Myocyte (in vitro differentiated cells): ENCODE measurements around the gene FIBCD1. TPM values are rescaled to one million over a fixed set of nuclear protein-coding genes. Genes with fewer than 3 reads are reported as not detected.
"Not testable (repeated sequence)": the region's sequence is repeated elsewhere in the genome, so short reads cannot be mapped to it uniquely, and the experiment has no call there.

Experiments used
- DNase-seq: peaks from one replicate; pipeline ENCODE4 v3.0.0-alpha.2; 2012; ENCODE audit warnings: low read depth
- total RNA-seq: library from RNA; depleted of rRNA; stranded (reverse); fragments of >200 nt; gene quantifications from 2 replicates; pipeline ENCODE4 v1.2.3, GENCODE V29; 2014

The FIBCD1 gene
- total RNA-seq, 1 donor from 2014 or later: 0.48 TPM

DNA sequence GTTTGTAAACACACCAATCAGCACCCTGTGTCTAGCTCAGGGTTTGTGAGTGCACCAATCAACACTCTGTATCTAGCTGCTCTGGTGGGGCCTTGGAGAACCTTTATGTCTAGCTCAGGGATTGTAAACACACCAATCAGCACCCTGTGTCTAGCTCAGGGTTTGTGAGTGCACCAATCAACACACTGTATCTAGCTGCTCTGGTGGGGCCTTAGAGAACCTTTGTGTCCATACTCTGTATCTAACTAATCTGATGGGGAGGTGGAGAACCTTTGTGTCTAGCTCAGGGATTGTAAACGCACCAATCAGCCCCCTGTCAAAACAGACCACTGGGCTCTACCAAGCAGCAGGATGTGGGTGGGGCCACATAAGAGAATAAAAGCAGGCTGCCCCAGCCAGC, 28.4 kb downstream of the FIBCD1 start:
- not testable (repeated sequence) for DNase-seq

DNA sequence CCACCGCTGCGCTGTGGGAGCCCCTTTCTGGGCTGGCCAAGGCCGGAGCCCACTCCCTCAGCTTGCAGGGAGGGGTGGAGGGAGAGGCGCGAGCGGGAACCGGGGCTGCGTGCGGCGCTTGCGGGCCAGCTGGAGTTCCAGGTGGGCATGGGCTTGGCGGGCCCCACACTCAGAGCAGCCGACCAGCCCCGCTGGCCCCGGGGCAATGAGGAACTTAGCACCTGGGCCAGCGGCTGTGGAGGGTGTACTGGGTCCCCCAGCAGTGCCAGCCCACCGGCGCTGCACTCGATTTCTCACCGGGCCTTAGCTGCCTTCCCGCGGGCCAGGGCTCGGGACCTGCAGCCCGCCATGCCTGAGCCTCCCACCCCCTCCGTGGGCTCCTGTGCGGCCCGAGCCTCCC, 29.0 kb downstream of the FIBCD1 start:
- DNase-seq: not testable (repeated sequence)

DNA sequence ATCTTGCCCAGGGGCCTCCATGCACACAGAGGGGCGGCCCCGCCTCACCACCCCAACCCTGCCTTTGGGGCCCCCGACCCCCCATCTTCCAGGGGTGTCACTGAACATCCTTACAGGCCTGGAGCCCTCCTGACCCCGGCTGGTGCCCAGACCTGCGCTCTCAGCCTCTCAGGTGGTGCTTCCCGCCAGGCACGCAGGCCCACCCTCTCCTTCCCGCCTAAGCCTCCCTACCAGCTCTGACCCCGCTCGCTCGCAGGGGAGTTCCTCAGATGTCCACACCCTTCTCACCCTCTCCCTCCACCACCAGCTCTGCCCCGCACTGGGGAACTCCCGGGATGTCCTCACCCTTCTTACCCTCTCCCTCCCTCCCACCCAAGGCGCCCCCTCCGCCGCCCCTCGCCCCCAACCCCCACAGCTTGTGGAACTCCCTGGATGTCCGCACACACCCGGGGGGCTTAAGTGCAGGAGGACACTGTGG, 30.1 kb downstream of the FIBCD1 start:
- no peak for DNase-seq

DNA sequence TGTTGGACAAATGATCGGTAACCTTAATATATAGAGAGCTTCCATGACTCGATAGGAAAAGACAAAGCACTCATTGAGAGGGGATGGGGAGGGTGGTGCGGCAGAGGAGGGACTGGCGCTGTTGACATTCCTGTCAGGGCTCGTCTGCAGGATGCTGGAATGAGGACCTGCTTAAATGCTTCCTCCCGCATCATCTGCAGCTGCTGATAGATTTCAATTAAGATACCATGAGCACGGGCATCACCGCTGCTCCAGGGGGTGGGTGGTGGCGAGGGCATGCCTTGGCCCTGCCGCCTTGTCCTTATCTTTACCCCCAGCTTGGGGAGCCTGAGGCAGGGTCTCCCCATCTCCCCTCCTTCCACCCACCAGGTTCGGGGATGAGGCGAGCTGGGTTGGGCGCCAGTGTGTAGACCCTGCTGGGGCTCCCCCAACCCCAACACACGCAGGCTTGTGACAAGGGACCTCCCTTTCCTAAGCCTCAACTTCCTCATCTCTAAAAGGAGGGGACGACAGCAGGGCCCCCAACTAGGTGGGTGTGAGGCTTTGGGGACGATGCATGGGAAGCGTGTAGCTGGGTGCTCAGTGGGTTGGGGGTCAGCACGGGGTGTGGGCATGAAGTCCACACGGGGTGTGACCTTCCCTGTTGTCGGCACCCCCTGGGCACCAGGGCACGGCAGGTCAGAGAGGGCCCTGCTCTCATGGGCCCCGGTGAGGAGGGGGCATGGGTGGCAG, 30.7 kb downstream of the FIBCD1 start:
- DNase-seq: no peak

DNA sequence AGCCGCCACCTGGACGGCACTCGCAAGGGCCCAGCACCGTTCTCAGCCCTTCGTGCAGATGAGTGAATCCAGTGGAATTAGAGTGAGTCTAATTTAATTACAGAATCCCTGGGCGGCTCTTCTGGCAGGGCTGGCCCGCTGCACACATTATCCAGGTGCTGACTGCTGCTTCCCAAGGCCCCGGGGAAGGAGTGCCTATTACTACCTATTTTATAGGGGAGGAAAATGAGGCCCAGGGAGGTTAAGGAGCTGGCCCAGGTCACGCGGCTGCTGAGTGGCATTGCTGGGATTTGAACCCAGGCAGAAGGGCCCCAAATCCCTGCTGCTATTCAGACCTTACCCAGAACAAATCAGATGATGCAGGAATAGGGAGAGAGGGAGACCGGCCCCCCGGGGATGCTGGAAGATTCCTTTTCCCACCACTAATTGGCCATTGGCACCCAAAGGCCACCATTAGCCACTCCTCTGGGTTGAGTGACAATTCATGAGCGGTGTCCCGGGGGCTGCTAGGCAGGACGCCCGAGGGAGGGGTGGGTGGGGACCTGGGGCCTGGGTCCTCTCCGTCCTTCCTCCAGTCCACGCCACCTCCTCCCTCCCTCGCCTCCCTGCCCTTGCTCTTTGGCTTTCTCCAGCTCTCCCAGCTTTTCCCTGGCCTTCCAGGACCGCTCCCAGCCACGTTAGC, 32.2 kb downstream of the FIBCD1 start:
- no peak for DNase-seq

DNA sequence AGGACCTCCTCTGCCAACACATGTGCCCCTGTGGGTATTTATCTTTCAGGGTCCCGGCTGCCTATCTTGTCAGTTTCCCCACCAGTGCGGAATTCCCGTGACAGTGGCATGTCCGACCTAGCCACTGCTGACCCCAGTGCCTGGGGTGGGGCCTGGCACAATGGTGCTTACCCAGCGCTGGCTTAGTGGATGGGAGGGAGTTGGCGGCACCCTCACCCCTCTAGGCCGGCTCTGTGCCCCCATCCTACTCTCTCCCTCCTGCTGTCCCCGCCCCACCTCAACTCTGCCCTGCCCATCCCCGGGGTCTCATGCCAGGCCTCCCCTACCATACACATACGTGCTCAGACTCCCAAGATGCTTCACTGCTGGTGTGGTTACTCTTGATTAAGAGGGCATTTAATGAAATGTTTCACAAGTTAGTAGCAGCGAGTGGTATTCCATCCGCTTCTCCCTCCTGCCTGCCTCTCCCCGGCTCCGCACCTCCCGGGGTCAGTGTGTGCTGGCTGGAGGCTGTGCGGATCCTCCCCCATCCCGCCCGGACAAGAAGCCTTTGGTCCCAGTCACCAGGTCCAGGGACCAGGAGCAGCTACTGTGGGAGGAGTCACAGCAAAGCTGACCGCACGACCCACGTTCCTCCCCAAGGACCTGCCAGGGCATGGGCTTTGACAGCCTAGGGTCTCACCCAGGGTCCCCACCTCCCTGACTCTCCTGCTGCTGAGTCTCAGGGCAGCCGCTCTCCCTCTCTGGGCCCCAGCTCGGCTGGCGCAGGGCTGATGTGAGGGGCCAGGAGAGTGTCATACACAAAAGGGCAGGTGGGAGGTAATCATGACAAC, 32.9 kb downstream of the FIBCD1 start:
- no peak for DNase-seq

DNA sequence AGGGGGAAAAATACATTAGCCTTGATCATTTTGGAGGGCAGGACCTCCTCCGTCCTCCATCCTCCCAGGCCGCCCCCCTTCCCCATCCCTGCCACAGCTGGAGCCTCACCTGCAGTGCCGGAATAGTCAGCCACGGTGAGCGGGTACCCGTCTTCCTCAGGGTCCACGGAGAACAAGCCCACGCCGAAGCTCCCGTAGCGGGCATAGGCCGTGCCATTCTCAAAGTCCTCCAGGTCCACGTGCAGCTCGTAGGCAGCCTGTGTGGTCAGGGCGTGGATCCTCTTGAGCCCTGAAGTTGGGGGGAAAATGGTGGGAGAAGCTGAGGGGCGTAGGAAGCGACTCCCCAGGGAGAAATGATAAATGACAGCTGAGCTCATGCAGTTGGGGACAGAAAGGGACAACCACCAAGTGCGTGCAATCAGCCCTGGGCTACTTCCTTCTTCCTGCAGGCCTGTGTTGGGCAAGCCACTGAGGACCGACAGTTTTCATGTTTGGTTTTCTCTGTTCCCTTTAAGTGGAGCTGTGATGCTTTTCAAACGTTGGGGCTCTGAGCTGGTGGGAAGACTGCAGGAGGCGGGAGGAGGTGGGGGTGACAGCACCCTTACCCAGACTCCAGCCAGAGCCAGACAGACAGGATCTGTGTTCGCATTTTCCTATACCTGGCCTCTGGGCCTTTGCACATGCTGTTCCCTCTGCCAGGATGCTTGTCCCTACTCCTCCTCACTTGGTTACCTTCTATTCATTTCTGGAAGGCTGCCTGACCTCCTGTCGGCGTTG, 33.7 kb downstream of the FIBCD1 start:
- no peak for DNase-seq

DNA sequence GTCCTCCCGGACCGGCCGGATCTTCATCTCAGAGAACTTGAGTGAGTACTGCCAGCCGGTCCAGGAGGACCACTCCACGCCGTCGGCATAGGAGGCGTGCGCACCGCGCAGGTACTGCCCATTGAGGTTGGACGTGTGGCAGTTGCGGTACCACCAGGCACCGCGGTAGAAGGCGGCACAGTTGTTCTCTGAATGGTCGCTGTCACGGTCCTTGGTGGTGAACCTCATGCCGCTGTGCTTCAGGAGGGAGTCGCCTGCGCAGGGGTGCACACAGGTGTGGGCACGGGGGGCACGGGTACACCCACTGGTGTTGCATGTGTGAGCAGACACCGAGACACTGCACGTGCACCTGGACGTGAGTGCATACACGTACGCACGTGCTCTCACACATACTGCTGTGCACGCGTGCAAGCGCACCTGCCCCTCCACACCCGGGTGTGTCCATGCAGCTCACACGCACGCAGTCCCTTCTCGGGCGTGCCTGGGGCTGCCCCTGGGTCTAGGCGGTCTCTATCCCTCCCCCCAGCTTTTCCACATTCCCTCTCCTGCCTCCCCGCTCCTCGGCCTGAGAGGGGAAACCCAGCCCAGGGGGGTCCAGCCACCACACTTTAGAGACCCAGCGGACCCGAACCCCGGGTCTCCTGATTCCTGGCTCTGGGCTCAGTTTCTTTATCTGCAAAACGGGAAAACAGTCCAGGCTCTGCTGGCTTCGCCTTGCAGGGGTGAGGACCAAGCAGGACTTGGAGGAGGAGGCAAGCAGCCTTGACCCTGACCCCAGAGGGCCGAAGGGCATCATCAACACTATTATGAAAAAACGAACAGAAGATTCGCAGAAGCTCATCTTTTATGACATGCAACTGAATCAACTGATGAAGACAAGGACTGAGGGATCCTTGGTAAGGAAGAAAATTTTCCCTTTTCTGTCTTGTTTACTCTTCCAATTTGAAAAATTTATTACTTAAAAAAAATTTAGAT, 34.7 kb downstream of the FIBCD1 start:
- no peak for DNase-seq

DNA sequence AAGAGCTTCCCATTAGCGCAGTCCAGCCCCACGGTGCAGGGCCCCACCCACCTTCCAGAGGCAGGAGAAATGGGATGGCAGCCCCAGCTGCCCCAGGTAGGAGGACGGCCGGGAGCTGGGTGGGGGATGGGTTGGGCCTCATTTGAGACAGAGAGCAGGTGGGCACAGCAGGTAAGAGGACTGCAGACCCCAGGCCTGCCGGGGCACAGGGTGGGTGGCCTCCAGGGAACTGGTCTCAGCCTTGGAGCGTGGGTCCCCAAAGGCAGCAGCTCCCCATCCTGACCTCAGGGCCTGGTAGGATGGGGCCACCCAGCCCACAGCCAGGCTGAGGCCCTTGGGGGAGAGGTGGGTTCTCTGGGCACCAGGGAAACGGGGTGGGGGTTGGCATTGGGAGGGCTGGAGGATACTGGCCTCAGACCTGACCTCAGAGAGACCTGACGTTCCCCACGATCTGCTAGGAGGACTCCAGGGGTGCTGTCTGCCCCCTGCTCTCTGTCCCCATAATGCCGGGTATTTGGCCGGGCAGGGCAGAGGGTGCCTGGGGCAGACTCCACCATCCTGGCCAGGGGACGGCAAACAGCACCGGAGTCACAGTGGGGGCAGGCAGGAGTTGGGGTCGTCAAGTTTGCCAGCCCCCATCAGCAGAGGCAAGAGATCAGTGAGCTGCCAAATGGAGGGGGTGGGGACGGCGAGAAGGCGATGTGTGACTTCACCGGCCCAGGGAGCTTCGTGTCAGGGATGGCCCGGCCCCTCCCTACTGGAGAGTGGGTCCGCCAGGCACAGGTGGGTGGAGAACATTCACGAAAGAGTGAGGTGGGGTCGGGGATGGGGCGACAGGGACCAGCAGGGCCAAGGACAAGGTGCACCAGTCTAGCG, 35.6 kb downstream of the FIBCD1 start:
- no peak for DNase-seq

DNA sequence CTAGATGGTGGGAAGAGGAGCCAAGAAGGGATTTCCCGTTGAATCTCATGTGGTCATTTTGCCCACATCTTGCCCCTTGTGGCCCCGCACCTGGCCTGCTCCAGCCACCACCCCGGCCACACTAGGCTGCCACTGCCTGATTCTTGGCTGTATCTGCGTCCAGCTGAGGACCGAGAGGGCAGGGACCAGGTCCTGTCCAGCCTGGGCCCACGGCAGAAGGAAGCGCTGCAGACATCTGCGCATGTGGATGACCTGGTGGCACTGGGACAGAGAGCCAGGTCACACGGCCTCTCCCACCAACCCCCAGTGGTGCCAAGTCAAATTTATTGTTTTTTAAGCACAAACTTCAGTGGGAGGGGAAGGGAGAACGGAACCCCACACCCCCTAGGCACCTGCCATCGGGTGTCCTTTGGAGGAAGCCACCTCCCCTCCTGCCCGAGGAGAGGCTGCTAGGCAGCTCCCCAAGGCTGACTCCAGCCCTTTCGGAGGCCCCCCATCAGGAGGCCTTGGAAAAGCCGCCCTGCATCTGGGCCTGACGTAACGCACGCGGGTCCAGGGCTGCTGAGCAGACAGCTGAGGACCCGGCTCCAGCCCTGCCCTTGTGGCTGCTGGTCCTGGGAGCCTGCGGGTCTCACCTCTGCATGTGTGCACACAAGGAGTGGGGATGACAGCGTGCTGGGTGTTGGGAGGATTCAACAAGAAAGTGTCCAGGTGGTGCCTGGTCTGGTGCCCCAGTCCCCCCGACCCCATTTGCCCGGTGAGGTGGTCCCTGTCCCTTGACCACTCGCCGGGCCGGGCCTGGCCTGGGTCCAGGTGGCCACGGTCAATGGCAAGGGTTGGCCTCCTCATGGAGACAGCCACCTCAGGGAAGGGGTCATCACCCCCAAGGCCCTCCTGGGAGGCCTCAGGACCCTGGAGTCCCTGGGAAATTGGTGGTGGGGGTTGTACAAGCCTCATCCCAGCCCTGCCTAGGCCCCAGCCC, 36.6 kb downstream of the FIBCD1 start:
- DNase-seq: peak; percentile 38

DNA sequence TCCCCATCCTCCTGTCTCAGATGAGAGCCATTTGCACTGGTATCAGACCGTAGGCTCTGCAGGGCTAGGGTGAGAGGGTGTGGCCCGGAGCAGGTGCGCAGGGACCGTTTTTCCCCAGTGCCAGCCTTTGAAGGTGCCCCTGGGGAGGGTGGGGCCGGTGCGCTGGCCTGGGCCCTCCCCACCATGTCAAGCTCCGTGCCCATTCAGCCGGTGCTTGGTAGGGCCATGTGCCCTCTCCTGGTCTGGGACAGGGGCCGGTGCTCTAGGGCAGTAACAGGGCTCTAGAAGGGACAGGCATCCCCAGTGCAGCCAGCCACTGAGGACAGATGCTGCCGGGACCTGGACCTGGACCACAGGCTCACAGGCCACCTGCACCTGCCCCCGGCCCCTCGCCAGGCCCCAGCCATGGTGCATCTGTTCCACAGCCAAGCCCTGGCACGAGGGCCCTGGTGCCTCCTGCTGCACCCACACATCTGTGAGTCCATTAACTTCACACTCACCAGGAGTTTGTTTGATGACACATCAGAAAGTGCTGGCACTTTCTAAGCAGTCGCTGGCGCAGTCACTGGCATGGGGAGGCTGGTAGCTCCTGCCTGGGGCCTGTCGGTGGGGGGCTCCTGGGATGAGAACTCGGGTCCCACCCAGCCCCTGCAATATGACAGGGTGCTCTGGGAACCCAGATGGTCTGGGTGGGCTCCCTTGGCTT, 37.4 kb downstream of the FIBCD1 start:
- peak; percentile 50 for DNase-seq

DNA sequence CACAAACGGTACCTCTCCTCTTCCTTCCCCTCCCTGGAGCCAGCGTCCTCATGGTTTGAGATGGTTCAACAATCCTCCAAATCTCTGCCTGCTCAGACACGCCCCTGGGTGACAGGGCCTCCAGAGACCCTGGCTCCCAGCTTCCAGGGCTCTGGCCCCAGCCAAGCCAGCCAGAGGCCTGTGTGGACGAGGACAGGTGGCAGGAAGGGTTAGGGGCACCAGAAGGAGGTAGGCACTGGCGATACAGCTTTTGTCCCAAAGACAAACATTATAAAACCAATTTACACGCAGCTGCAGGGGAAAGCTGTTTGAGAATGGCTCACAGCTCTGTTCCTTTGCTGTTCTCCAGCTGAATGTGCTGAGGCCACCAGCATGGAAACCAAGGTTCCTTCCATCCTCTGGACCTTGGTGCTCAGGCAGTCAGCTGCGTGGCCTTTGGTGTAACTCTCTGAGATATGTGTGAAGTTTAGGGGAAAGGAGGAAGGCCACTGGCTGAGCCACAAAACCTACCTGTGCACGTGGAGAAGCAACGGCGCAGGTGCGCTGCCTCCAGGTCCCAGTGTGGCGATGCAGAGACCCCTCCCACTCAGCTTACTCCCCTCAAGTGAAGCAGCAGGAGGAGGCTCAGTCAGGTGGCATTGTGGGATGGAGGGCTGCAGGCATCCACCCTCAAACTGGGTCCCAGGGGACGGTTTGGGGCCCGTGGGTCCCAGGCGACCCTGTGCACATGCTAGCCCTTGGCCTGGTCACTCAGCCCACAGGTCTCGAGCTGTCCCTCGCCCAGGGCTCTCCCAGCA, 38.1 kb downstream of the FIBCD1 start:
- no peak for DNase-seq

DNA sequence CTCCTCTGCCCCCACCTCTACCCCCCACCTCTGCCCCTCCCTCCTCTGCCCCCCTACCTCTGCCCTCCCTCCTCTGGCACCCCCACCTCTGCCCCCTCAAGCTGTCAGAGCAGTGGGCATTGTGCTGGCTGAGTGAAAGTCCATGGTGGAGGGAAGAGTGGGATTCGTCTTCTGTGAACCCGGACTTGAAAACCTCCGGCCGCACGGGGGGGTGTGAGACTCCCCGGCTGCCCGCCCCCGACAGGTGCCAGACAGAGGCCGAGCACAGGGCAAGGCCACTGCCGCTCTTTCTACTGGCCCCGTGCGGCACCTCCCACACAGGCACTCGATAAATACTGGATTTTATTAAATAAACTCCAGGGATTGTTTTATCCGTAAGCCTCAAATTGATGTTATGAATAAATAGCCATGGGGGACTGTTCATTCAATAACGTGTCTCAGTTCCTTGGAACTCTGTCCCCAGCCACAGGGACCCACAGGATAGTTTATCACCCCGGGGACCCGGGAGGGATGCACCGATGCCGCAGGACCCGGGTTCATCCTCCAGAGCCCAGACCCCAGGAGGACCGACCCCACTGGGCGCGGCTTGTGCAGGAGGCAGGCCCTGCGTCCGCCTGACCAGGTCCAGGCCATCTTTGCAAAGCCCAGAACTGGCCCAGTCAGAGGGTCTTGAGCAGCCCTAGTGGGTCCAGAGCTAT, 39.8 kb downstream of the FIBCD1 start:
- DNase-seq: peak; percentile 20

DNA sequence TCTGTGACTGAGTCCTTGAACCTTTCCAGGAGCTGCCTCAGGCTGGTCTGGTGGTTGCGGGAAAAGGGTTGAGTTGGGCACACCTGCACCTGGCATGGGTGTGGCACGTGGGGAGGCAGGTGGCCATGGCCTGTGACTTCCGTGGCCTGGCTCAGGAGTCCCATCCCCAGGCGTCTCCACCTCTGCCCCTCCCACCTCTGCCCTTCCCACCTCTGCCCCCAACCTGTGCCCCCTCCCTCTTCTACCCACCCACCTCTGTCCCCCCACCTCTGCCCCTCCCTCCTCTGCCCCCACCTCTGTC, 40.5 kb downstream of the FIBCD1 start:
- no peak for DNase-seq

DNA sequence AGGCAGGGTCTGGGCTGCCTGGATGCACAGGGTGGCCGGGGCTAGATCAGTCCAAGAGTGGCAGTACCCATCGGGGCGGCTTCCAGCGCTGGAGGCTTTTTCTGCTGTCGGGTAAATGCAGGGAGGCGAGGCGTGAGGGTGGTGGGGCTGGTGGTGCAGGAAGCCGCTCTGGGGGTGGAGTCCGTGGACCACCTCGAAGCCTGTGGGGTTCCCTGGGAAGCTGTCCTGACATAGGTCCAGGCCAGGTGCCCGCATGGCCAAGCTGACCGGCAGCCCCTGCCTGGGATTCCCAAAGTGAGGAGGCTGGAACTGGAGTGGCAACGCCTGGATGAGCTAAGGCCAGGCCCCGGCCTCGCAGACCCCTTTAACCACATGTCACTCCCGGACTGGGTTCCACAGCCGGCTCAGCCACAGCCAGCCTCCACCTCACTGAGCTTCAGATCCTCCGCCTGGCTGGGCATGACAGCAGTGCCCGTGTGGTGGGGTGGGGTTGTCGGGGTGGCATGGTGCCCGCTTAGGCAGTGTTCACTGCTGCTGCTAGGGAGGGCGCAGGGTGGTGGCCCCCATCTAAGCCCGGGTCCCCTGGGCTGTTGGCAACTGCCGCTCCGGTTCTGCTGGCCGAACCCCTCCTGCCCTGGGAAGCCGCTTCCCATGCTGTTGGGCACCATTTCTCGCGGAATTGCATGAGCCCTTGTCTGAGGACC, 41.0 kb downstream of the FIBCD1 start:
- peak; percentile 19 for DNase-seq
